Measurements from ENCODE around the gene PLXDC2.

The PLXDC2 gene

DNA sequence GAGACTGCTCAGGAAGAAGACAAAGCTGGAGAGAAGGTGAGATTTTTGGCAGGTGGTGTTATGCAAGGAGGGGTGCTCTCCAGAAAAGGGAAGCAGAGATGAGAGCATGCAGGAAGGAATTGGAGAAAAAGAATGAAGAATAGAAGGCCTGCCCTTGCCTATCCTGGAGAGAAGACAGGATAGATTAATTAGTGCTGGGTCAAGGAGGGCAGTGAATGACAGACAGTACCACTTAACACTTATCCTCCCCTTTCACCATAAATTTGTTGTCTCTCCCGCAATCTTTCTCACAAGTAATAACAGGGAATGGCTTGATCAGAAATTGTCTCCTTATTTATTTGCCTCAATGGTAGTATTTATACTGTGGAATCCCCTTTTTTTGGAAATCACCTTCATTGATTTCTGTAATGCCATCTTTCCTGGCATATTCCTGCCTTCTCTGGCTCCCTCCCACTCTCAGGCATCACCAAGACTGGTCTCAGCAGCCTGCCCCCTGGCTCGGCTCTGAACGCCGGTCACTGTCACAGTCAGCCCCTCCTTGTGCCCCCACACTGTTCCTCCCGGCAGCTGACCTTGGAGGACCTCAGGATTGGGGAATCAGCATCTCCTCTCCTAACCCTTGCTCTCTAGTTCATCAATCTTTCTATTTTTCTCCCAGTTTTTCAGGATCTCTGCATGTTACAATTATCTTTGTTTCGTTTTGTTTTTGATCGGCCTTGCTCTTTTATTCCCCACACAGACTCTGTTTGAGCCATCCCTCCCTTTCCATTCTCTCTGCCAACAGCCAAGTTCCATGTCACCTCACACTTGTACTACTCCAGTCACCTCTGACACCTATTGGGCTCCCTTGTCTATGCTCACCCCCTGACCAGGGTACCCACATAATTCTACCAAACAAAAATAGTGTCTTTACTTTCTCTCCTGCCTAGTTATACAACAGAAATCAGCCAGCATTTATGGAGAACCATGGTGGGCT is 294.2 kb downstream of the PLXDC2 start:
- no peak for DNase-seq (ENCODE audit: low read depth in 2 of 2)

DNA sequence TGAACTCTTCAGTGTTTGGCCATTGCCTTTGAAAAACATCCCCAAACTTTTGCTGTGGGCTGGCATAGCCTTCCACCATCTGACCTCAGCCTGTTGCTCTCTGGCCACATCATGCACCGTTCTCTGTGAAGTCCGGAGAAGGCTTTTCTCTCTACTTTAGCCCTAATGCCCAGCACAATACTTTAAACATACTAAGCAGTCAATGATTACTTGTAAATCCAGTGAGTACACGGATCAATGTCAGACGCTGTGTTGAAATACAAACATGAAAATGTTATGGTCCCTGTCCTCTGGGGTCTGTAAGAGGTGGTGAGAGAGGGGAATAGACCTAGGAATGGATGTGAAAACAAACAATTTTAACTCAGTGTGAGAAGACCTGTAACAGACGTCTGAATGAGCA is 297.9 kb downstream of the PLXDC2 start:
- no peak for DNase-seq (ENCODE audit: low read depth in 2 of 2)

DNA sequence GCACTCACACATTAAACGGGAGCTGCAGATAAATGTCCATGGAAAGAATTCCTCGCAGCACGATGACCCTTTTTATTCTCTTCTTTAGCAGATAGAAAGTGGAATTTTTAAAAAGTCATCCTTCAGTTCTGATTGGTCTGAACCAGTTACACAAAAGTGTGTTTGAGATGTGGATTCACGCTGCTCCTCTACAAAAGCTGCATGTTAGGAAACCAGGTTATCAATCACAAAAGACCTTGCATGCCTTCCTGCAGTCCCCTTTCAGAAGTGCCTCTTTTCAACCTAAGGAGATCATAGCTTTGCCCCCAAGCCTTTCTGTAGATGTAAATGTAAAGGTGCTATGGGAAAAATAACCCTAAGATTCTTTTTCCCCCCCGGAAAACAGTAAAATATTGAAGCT is 299.7 kb downstream of the PLXDC2 start:
- no peak for DNase-seq (ENCODE audit: low read depth in 2 of 2)

DNA sequence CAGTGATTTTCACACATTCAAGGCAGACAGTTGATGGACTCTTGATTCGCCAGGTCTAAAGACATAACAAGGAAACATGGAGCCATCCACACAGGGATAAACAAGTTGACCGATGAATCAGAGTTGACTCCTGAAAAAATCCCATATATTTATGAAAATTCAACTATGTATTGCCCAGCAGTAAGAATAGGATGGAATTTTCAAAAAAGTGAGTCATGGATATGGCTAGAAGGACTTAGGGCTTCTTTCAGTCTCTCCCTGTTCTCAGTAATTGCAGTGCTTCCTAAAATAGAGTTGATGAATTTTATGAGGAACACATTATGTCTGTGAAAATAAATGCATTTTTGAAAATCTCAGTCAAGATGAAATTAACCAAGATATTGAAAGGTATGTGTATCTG is 301.2 kb downstream of the PLXDC2 start:
- DNase-seq (ENCODE audit: low read depth in 2 of 2): no peak

DNA sequence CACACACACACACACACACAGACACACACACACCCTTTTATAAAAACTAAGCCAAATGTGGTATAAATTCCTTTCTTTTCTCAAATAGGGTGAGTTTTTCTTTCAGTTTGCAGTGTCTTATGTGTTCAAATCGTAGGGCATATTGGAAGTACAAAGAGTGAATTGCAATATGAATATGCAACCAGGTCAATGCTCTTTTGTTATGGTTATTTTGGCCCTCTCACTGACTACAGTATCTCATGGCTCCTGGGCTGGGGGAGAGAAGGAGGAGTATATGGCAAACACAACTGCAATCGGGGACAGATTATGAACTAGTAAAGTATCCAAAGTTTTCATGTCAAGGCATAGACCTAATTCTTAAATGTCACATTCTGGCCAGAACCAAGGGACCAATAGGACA is 301.9 kb downstream of the PLXDC2 start:
- DNase-seq (ENCODE audit: low read depth in 2 of 2): no peak

DNA sequence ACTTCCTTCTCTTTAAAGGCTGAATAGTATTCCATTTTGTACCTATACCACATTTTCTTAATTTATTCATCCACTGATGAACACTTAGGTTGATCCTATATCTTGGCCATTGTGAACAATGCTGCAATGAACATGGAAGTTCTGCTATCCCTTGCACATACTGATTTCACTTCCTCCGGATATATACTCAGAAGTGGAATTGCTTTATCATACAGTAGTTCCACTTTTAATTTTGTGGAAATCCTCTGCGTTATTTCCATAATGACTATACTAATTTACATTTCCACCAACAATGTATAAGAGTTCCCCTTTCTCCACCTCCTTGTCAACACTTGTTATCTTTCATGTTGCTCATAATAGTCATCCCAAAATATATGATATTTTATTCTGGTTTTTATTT is 312.6 kb downstream of the PLXDC2 start:
- no peak for DNase-seq (ENCODE audit: low read depth in 2 of 2)

DNA sequence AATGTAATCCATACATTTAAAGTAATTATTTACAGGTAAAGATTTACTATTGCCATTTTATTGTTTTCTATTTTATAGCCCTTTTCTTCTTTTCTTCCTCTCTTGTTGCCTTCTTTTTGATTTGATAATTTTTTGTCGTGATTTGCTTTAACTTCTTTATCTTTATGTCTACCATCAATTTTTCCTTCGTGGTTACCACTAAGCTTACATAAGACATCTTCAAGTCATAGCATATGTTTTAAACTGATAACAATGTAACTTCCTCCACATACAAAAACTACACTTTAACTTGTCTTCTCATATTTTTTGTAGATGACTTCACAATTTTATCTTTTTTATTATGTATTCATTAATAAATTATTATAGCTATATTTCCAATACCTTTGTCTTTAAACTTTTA is 316.6 kb downstream of the PLXDC2 start:
- DNase-seq (ENCODE audit: low read depth in 2 of 2): no peak

DNA sequence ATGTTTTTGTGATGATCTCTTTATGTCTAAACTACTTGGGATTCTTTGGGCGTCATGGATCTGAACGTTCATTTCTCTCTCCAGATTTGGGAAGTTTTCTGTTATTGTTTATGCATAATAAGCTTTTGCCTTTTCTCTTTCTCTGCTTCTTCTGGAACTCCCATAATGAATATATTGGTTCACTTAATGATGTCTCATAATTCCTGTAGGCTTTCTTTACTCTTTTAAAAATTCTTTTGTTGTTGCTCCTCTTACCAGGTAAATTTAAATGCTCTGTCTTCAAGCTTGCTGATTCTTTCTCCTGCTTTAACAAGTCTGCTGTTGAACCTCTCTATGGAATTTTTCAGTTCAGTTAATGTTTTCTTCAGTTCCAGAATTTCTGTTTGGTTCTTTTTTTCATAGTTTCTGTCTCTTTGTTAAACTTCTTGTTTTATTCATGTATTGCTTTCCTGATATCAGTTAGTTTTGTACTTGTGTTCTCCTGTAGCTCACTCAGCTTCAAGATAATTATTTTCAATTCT is 317.5 kb downstream of the PLXDC2 start:
- DNase-seq (ENCODE audit: low read depth in 2 of 2): no peak

DNA sequence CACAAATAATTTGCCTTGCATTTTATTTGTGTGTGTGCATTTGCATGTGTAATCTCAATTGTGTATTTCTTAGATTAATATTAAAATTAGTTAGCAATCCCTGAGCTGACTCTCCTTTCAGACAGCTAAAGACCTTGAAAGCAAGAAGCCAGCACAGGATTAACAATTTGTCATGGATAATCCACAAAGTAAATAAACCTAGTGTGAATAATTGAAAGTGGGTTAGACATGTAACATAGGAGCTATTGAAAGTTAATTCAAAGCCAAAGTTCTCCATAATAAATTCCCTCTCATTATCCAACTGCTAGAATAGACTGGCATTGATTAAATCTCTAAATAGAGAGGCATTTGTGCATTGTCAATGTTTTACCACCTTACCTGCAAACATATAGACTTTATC is 326.1 kb downstream of the PLXDC2 start:
- DNase-seq (ENCODE audit: low read depth in 2 of 2): no peak

DNA sequence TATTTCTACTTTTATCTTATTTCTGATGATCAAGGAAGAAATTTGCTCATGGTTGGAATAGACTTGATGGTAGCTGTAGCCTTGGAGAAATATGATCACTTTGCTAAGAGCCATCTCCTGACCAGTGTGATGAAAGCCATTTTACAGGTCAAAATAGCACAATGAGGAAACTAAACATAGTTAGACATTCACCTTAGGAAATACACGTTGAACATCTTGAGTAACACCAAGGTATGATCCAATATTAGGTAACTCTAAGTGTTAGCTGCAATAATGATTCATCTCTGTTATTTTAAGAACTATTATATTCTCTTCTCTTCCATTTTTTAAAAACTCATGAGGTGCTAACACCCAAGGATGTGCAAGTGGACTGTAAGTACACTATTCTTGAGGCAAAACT is 328.0 kb downstream of the PLXDC2 start:
- DNase-seq (ENCODE audit: low read depth in 2 of 2): no peak

DNA sequence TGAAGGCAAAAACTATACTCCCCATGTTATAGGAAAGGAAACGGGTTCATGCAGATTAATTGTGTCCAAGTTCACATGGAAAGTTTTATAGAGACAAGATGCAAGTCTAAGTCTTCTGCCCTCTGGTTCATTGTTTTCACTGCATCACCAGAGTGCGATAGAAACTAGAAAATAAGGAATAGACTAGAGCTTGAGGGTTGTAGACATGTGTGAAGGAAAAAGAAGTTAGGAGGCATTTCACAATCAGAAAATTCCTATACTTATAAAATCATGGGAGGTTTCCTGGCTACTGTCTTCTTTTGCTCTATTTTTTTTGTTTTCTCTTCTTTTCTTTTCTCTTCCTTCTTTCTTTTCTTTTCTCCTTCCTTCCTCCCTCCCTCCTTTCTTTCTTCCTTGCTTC is 329.8 kb downstream of the PLXDC2 start:
- DNase-seq (ENCODE audit: low read depth in 2 of 2): no peak

DNA sequence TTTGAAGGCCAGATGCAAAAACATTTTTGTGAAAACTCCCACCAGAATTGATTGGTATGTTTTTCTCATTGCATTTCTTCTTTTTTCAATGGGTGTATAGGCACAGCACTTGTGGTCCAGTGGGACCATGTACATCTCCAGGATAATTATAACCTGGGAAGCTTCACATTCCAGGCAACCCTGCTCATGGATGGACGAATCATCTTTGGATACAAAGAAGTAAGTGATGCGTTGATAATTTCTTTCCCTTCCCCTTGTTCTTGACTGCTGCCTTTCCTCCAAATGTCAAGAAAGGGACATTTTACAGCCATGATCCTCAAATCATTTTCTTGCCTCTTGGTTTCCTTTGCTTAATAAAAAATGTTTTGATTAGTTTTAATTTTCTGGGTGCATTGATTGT is 331.5 kb downstream of the PLXDC2 start:
- DNase-seq (ENCODE audit: low read depth in 2 of 2): no peak

DNA sequence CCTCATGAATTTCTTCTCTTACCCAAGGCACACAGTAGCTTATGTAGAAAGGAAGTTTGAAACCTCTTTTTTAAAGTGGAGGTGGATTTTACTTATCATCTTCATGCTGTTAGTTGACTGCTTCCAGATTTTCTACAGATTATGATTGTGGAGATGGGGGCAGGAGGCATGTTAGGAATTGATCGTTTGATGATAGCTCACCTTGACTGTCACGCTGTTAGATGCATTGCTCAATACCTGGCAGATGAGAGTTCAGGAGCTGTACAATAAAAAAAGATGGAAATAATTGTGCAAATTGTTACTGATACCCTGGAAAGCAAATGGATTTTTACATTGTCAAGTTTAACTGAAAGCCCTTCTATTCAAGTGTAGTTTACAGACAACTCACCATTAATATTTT is 340.3 kb downstream of the PLXDC2 start:
- no peak for DNase-seq (ENCODE audit: low read depth in 2 of 2)

DNA sequence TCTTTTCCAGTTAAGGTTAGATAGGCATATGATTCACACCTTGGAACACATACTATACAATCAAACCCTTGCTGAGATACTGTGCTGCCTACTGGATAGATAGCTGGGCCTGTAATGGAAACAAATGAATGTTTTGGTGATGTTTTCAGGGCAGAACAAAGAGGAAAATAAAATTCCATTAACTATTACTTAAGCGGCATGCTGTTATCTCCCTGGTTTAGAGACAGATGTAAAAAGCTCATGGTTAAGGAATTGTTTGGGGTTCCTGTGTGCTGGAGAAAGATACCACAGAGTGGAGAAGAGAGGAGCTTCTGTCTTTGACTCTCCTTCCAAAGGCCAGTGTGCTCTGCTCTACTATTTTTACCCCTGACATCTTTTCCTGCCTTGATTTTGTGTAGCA is 341.1 kb downstream of the PLXDC2 start:
- DNase-seq (ENCODE audit: low read depth in 2 of 2): no peak

DNA sequence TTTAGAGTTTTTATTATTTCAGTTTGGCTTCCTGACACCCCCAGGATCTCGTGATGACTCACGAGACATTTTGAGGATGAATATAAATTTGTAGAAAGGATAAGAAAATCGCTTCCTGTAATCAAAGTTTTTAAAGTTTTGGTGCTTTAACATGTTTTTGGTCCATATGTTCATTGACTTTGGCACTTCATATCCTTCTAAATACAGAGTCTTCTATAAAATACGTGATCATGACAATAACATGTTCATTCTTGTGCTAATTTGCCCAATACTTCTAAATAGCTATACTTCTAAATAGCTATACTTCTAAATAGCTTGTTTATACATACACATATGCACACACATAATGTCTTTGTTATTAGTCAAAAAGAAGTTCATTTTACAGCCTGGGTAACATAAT is 341.9 kb downstream of the PLXDC2 start:
- DNase-seq (ENCODE audit: low read depth in 2 of 2): no peak

DNA sequence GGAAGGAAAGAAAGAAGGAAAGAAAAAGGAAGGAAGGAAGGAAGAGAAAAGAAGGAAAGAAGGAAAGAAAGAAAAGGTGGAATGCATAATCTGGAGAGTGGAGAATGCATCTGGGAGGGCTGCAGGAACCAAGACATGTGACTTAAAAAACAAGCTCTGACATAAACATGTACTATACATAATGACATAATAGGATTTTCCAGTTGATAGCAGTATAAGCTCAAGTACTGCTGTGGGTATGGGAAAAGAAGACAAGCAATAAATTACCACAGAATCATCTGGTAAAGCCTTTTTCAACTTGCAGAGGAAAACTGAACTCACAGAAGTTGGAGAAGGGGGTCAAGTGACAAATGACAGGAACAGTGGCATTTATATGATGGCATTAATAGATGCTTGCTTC is 345.9 kb downstream of the PLXDC2 start:
- DNase-seq (ENCODE audit: low read depth in 2 of 2): no peak

DNA sequence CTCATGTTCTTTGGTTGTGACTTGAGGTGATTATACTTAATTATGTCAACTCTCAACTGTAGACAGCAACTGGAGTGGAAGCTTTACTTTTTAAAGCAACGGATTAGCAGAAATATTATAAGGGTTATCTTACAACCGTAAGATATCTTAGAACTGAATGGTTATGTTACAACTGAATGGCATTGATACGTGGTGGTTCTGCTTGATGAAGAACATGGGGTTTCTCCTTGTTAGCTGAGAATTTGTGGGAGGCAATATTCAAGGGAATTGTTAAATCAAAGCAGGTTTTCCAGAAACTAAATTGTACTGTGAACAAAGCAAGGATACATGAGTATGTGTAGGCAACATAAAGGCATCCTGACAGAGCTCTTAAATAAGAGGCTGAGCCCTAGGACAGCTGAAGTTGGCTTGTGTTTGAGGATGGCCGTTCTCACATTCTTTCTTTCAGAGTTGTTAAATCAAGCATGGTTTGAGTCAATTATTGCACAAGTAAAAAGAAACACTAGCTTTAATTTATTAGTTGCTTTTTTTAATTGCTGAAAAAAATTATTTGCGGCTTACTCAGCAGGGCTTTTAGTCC is 350.0 kb downstream of the PLXDC2 start:
- no peak for DNase-seq (ENCODE audit: low read depth in 2 of 2)

DNA sequence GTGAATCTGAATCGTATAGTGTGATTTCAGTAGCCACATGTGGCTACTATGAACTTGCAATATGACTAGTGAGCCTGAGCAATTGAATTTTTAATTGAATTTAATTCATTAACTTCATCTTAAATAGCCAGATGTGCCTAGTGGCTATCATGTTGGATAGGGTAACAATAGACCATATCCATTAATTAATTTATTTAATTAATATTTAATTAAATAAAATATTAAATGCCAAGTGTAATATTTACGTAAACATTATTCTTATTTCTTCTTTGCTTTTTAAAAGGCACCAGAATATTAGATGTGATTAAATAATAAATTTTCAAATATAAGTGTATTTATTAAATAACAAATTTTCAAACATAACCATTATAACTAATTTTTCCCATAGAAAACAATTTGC is 354.4 kb downstream of the PLXDC2 start:
- DNase-seq (ENCODE audit: low read depth in 2 of 2): no peak

DNA sequence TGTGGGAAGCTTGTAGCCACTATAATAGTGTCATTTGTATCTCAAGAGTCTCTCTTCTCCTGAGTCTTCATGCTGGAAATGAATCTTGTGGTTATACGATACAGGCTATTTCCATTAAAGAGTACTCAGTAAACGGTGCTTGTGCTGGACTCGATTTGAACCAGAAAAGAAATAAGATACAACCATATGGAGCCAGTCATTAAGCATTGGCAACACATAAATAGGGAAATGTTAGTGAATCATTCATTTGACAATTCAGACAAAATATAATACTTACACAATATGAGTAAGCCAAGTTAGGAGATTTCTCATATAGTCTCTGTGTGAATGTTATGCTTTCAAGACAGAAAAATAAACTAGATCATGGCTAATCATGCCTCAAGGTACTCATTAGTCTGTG is 356.8 kb downstream of the PLXDC2 start:
- DNase-seq (ENCODE audit: low read depth in 2 of 2): no peak

DNA sequence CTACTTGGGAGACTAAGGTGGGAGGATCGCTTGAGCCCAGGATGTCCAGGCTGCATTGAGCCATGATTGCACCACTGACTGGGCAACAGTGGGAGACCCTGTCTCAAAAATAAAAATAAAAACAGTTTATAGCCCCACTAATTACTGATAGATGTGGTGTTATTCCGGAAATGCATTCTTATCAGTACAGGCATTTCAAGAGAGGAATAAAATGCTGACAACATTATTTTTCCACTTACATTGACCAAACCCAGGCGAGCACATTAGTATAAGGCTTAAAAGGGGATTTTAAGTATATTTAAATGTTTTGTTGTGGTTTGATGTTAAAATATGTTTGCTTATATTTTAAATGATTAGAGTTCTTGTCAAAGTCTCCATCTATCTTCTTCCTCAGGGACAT is 359.5 kb downstream of the PLXDC2 start:
- no peak for DNase-seq (ENCODE audit: low read depth in 2 of 2)

DNA sequence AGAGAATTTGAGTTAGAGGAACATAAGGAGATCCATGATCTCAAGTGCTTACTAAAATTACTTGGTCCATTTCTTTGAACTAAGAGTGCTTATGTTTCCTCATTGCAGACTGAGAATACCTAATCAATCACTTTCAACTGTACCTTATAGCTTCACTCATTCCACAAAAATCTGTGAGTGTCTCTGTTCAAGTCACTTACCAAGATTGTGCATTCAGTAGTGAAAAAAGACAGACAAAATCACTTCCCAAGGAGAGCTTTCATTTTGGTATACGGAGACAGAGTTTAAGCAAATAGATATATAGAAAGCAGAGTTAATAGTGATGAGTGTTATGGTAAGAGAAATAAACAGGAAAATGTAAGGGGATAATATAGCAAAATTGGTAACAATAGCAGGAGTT is 364.5 kb downstream of the PLXDC2 start:
- DNase-seq (ENCODE audit: low read depth in 2 of 2): no peak

DNA sequence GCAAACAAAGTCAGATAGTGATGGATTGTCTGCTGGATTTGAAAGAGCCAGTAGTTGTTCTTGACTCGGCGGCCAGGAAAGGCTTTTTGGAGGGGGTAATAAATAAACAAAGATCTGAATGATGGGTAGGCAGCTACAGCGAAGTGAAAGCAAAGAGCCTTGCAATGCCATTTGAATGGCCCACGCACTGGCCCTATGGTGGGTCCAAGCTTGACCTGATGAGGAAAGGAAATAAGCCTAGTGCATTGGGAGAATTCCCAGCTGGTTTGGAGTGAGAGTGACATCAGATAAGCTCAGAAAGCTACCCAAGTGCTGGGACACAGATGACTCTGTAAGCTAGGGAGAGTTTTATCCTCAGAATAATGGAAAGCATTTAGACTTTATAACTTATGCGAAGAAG is 365.2 kb downstream of the PLXDC2 start:
- DNase-seq (ENCODE audit: low read depth in 2 of 2): no peak

DNA sequence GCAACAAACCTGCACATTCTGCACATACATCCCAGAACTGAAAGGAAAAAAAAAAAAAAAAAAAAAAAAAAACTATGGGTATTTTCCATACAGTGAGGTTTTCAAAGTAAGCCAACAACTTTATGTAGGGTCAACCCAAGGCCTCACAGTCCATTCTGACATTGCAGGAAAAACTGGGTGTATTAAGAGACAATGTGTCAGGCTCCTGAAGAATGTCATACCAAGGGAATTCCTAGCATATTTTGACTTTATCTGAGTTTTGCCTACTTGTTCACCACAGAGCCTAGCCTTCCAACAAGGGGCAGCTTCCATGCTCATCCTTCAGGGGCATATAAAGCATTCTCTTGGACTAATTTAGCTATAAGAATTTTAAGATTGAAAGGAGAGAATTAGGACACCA is 368.9 kb downstream of the PLXDC2 start:
- no peak for DNase-seq (ENCODE audit: low read depth in 2 of 2)

Measured in stimulated activated CD8-positive, alpha-beta memory T cell treated with anti-CD3 and anti-CD28 coated beads, Interleukin-2, amount 100 ng/mL, for 48 hours (primary cell).